GM18873 (cell line): ENCODE results near the gene CCDC117.

ENCODE experiments used
- ATAC-seq: cut with Tn5 transposase; IDR thresholded peaks from one replicate; pipeline ENCODE4 v1.9.1; 2021; ENCODE audit warnings: mild to moderate bottlenecking, moderate library complexity, moderate number of reproducible peaks; ENCODE audit not compliant: unreplicated experiment, low FRiP score

Gene CCDC117

GRCh38 chr22:28768701-28769393 lies 3.6 kb upstream of the CCDC117 start:
- no peak for ATAC-seq

- no peak for ATAC-seq
Observed at GRCh38 chr22:28769394-28770085, 3.0 kb upstream of the CCDC117 start.

GRCh38 chr22:28771195-28771791 lies 1.2 kb upstream of the CCDC117 start:
- no peak for ATAC-seq

GRCh38 chr22:28773461-28773867 lies 969 bp downstream of the CCDC117 start:
- ATAC-seq = peak; percentile 22

GRCh38 chr22:28774378-28774777 lies 1.9 kb downstream of the CCDC117 start:
- no peak for ATAC-seq

DNA sequence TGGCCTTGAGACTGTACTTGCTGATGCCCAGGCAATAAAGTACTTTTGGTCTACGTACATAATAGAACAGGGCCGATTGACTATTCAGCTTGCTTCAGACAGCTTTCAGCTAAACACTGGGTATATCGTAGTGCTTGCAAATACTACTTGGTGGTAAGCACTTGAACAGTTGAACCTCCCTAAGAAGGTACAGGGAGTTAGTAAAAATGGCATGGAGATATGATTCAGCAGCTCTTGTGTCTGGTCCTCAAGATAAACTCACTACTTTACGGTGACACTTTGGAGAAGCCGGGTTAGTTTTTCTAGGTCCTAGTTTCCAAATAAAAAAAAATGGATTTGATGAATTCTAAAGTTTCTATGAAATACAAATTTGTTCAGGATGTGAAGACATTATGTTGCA lies 7.3 kb downstream of the CCDC117 start:
- no peak for ATAC-seq

DNA sequence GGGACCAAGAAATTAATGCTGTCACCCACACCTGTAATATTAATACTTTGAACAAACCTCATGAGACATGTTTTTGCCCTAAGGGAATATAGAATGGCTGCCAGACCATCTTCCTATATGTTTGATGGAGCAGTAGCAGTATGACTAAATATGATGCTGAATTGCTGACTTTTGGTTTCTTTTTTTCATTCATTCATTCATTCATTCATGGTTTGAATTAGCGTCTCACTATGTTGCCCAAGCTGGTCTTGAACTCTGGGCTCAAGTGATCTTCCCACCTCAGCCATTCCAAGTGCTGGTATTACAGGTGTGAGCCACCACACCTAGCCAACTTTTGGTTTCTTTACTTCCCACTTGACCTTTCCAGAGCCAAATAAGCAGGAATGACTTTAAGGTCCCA lies 7.8 kb downstream of the CCDC117 start:
- ATAC-seq = no peak

DNA sequence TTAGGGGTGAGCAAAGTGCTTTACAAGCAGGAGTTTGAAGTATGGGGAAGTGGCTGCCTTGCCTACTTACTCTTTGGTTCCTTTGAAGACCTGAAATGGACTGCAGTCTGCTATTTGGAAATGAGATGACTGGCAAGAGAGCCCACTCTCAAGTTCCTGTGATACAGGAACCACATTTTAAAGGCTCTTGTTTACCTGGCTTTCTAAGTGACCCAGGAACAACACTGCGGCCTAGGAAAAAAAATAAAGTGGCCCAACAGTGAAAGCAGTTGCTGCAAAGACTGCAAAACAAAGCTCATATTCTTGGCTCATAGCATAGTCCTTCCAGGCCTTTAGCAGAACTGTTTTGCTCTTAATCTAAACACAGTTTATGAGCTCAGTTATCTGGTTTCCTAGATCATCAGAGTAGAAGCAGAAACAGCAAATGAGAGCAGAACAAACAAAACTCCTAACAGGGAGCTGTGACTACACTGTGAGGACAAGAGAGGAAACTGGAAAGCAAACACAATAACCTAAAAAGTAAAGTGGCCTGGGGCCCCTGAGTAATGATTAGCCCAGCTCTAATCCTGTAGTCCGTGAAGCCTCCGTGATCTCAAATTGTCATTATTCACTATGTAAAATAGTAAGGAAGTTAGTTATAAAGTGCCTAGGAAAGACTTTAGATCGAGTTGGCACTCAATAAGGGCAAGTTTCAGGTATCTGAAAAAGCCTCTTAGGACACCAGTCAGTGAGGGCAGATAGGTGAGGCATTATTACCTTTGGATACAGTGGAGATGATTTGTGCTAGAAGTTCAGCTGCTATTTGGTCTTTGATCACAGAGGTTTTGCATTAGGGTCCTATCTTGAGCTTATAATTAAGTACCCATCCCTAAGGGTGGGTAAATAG lies 11.5 kb downstream of the CCDC117 start:
- ATAC-seq = no peak

GRCh38 chr22:28788601-28789000 lies 16.1 kb downstream of the CCDC117 start:
- no peak for ATAC-seq

DNA sequence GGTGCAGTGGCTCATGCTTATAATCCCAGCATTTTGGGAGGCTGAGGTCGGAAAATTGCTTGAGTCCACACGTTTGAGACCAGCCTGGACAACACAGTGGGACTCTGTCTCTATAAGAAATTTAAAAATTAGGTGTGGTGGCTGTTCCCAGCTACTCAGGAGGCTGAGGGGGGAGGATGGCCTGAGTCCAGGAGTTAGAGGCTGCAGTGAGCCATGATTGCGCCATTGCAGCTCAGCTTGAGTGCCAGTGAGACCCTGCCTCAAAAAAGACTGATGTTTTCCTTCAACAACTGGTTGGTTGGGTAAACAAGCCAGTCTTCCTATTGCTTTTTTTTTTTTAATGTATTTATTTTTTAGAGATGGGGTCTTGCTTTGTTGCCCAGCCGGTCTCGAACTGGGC lies 18.6 kb downstream of the CCDC117 start:
- no peak for ATAC-seq

DNA sequence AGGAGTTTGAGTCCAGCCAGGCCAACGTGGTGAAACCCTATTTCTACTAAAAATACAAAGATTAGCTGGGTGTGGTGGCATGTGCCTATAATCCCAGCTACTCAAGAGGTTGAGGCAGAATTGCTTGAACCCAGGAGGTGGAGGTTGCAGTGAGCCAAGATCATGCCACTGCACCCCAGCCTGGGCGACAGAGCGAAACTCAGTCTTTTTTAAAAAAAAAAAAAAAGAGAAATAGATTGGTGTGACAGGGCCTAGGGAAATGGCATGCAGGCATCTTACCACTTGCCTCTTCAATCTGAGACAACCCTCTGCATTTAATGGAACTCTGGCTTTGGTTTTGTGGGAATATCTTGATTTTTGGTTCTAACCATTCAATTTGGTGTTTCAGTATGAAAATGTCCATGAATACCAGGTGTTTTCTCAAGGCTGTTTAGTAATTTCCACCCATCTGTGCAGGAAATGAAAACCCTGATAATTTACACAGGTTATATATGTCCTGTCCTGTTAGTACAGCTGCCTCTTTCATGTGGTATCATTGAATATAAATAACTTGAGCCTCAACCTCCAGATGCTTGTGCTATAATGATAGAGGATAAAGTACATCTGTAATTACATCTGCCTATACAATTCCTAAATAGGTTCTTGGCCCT lies 19.5 kb downstream of the CCDC117 start:
- ATAC-seq = peak; percentile 59

GRCh38 chr22:28792491-28793383 lies 20.2 kb downstream of the CCDC117 start:
- ATAC-seq = peak; percentile 30

DNA sequence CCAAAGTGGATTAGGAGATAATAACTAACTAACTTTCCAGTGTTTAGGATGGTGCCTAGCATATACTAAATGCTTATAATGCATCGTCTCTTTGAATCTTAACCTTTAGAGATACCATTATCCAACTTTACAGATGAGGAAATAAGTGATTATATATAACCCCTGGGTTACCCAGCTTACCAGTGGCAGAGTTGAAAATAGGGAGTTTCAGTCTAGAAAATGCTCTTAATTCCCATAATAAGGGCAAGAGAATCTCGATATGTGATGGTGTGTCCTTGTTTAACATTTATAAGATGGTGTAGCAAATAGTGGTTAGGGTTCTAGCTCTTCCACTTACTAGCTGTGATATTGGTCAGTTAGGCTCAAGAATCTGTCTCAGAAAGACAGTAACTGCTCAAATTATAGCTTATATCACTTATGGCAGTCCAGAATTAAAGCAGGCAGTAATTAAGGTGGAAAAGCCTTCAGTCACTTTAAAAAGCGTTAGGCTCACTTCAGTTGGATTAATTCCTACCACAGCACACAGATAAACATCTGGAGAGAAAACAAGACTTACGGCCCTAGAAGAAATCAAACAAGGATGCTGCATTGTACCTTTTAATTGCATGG lies 21.6 kb downstream of the CCDC117 start:
- no peak for ATAC-seq

GRCh38 chr22:28795071-28795693 lies 22.7 kb downstream of the CCDC117 start:
- ATAC-seq = no peak

- no peak for ATAC-seq
Observed at GRCh38 chr22:28795932-28796856, 23.7 kb downstream of the CCDC117 start.

- no peak for ATAC-seq
Observed at GRCh38 chr22:28798810-28799605, 26.5 kb downstream of the CCDC117 start.
